Peyer's patch (tissue), 4 donors: ENCODE measurements around the gene MLXIP.
"Not testable (repeated sequence)": the region's sequence is repeated elsewhere in the genome, so short reads cannot be mapped to it uniquely, and the experiment has no call there.

ENCODE experiments used
- POLR2A ChIP-seq, 2 donors: fragments of 450-650 bp; IDR thresholded peaks; one replicate each; pipeline ENCODE4 v1.5.1; 2017; ENCODE audit warnings: antibody characterized with exemption in 2 of 2, mild to moderate bottlenecking in 2 of 2, moderate library complexity in 2 of 2
- TF ChIP-seq, protein P1 (sequence below), 6 experiments: fragments of 450-650 bp in 4 of 6; fragments of 200-600 bp in 2 of 6; sonication (generic) in 1 of 6; IDR thresholded peaks; one replicate each; pipeline ENCODE4 v1.5.1; 2017 to 2019; ENCODE audit warnings: antibody characterized with exemption in 6 of 6, mild to moderate bottlenecking in 3 of 6, moderate library complexity in 1 of 6

DNA sequence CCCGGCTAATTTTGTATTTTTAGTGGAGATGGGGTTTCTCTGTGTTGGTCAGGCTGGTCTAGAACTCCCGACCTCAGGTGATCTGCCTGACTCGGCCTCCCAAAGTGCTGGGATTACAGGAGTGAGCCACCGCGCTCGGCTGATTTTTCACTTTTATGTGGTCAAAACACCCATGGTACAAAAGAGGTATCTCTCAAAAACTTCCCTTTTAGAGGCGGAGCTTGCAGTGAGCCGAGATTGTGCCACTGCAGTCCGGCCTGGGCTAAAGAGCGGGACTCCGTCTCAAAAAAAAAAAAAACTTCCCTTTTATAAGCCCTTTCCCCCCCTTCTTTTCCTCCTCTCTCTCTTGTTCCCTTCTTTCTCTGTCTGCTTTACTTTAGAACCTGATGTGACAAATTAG is 26.9 kb downstream of the MLXIP start:
- TF ChIP-seq, protein P1, sequence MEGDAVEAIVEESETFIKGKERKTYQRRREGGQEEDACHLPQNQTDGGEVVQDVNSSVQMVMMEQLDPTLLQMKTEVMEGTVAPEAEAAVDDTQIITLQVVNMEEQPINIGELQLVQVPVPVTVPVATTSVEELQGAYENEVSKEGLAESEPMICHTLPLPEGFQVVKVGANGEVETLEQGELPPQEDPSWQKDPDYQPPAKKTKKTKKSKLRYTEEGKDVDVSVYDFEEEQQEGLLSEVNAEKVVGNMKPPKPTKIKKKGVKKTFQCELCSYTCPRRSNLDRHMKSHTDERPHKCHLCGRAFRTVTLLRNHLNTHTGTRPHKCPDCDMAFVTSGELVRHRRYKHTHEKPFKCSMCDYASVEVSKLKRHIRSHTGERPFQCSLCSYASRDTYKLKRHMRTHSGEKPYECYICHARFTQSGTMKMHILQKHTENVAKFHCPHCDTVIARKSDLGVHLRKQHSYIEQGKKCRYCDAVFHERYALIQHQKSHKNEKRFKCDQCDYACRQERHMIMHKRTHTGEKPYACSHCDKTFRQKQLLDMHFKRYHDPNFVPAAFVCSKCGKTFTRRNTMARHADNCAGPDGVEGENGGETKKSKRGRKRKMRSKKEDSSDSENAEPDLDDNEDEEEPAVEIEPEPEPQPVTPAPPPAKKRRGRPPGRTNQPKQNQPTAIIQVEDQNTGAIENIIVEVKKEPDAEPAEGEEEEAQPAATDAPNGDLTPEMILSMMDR (IDR thresholded peaks at IDR 0.05), result not testable (repeated sequence)
- TF ChIP-seq POLR2A (IDR thresholded peaks at IDR 0.05), result not testable (repeated sequence)
